H9 (cell line): Measurements from ENCODE around the gene HSD17B7. TPM values are rescaled to one million over a fixed set of nuclear protein-coding genes. Genes with fewer than 3 reads are reported as not detected.

Experiments
- DNase-seq: peaks from one replicate; pipeline ENCODE4 v3.0.0-alpha.2; 2017
- H2AFZ ChIP-seq: one replicate; pipeline ENCODE4 v1.6.1; 2013; ENCODE audit warnings: mild to moderate bottlenecking, low read length, control low read depth, moderate library complexity
- H2AK5ac ChIP-seq: 2 replicates; pipeline ENCODE4 v1.6.1; 2013; ENCODE audit warnings: low read length, control low read depth, mixed read lengths; ENCODE audit not compliant: insufficient read length
- H2BK120ac ChIP-seq: one replicate; pipeline ENCODE4 v1.6.1; 2013; ENCODE audit warnings: low read depth, mild to moderate bottlenecking, low read length, control low read depth, inconsistent platforms; ENCODE audit not compliant: poor library complexity, severe bottlenecking
- H2BK12ac ChIP-seq: 2 replicates; pipeline ENCODE4 v1.6.1; 2013; ENCODE audit warnings: low read length, control low read depth, mixed read lengths, low read depth; ENCODE audit not compliant: insufficient read length
- H2BK15ac ChIP-seq: 2 replicates; pipeline ENCODE4 v1.6.1; 2013; ENCODE audit warnings: low read depth, low read length, control low read depth
- H2BK20ac ChIP-seq: one replicate; pipeline ENCODE4 v1.6.1; 2013; ENCODE audit warnings: low read depth, mild to moderate bottlenecking, low read length, control low read depth, inconsistent platforms; ENCODE audit not compliant: poor library complexity, severe bottlenecking
- H2BK5ac ChIP-seq: 2 replicates; pipeline ENCODE4 v1.6.1; 2013; ENCODE audit warnings: low read length, control low read depth, mixed read lengths; ENCODE audit not compliant: insufficient read length
- H3K14ac ChIP-seq: 2 replicates; pipeline ENCODE4 v1.6.1; 2013; ENCODE audit warnings: low read length, control low read depth; ENCODE audit not compliant: insufficient read depth
- H3K18ac ChIP-seq: 2 replicates; pipeline ENCODE4 v1.6.1; 2013; ENCODE audit warnings: low read depth, mild to moderate bottlenecking, mixed read lengths, low read length, control low read depth; ENCODE audit not compliant: insufficient read length
- H3K23ac ChIP-seq: 2 replicates; pipeline ENCODE4 v1.6.1; 2013; ENCODE audit warnings: low read length, control low read depth, mixed read lengths, low read depth; ENCODE audit not compliant: insufficient read length
- H3K23me2 ChIP-seq: 2 replicates; pipeline ENCODE4 v1.6.1; 2013; ENCODE audit warnings: low read depth, mild to moderate bottlenecking, mixed read lengths, low read length, control low read depth; ENCODE audit not compliant: insufficient read length, poor library complexity, severe bottlenecking
- H3K27ac ChIP-seq: 2 replicates; pipeline ENCODE4 v1.5.1; 2013; ENCODE audit warnings: low read length, control low read depth, mixed read lengths, low read depth; ENCODE audit not compliant: insufficient read length
- H3K27me3 ChIP-seq: 2 replicates; pipeline ENCODE4 v1.6.1; 2013; ENCODE audit warnings: low read length, control low read depth, inconsistent platforms; ENCODE audit not compliant: insufficient read depth
- H3K4ac ChIP-seq: 2 replicates; pipeline ENCODE4 v1.6.1; 2013; ENCODE audit warnings: low read depth, mild to moderate bottlenecking, control low read depth, inconsistent platforms, low read length, moderate library complexity
- H3K4me1 ChIP-seq: 2 replicates; pipeline ENCODE4 v1.6.1; 2013; ENCODE audit warnings: low read length, control low read depth, inconsistent platforms; ENCODE audit not compliant: insufficient read depth
- H3K4me2 ChIP-seq: 2 replicates; pipeline ENCODE4 v1.6.1; 2013; ENCODE audit warnings: low read length, control low read depth, mixed read lengths; ENCODE audit not compliant: insufficient read length, insufficient read depth
- H3K56ac ChIP-seq: 2 replicates; pipeline ENCODE4 v1.6.1; 2013; ENCODE audit warnings: low read depth, mild to moderate bottlenecking, mixed read lengths, low read length, control low read depth; ENCODE audit not compliant: insufficient read length
- H3K79me1 ChIP-seq: 2 replicates; pipeline ENCODE4 v1.6.1; 2013; ENCODE audit warnings: low read depth, mild to moderate bottlenecking, moderate library complexity, low read length, control low read depth, inconsistent platforms; ENCODE audit not compliant: insufficient read depth, poor library complexity, severe bottlenecking
- H3K79me2 ChIP-seq: 2 replicates; pipeline ENCODE4 v1.6.1; 2013; ENCODE audit warnings: low read length, control low read depth, inconsistent platforms; ENCODE audit not compliant: insufficient read depth
- H3K9ac ChIP-seq: 2 replicates; pipeline ENCODE4 v1.6.1; 2013; ENCODE audit warnings: low read length, control low read depth, mixed read lengths; ENCODE audit not compliant: insufficient read length; ENCODE audit errors: extremely low read depth
- H3K9me3 ChIP-seq: one replicate; pipeline ENCODE4 v1.6.1; 2013; ENCODE audit warnings: low read depth, low read length, inconsistent platforms; ENCODE audit not compliant: control insufficient read depth
- H3T11ph ChIP-seq: one replicate; pipeline ENCODE4 v1.6.1; 2013; ENCODE audit warnings: mild to moderate bottlenecking, low read length, control low read depth, inconsistent platforms
- H4K20me1 ChIP-seq: one replicate; pipeline ENCODE4 v1.6.1; 2013; ENCODE audit not compliant: control insufficient read depth, insufficient read length, insufficient read depth
- H4K5ac ChIP-seq: 2 replicates; pipeline ENCODE4 v1.6.1; 2013; ENCODE audit warnings: low read depth, mild to moderate bottlenecking, mixed read lengths, low read length, control low read depth; ENCODE audit not compliant: insufficient read length
- H4K8ac ChIP-seq: replicated peaks from 2 replicates; pipeline ENCODE4 v1.6.1; 2013; ENCODE audit warnings: low read length, control low read depth, mixed read lengths, low read depth; ENCODE audit not compliant: insufficient read length
- H4K91ac ChIP-seq: 2 replicates; pipeline ENCODE4 v1.6.1; 2013; ENCODE audit warnings: low read depth, mild to moderate bottlenecking, moderate library complexity, mixed read lengths, low read length, control low read depth; ENCODE audit not compliant: insufficient read length
- H3K27ac Mint-ChIP-seq, 3 experiments: 2 replicates in 2 of 3; 3 replicates in 1 of 3; pipeline ENCODE4 v1.8.0; 2020 to 2021; ENCODE audit warnings: mixed read lengths in 3 of 3, mild to moderate bottlenecking in 1 of 3, moderate library complexity in 1 of 3
- H3K27me3 Mint-ChIP-seq: 2 replicates; pipeline ENCODE4 v1.8.0; 2021; ENCODE audit warnings: low read depth, mild to moderate bottlenecking, moderate library complexity, mixed read lengths
- H3K36me3 Mint-ChIP-seq, 3 experiments: 2 replicates in 2 of 3; 3 replicates in 1 of 3; pipeline ENCODE4 v1.8.0; 2020 to 2021; ENCODE audit warnings: low read depth in 3 of 3, mixed read lengths in 3 of 3; ENCODE audit not compliant: insufficient read depth in 1 of 3
- H3K4me1 Mint-ChIP-seq, 2 experiments: 2 replicates each; pipeline ENCODE4 v1.8.0; 2020; ENCODE audit warnings: mixed read lengths in 2 of 2
- H3K4me3 Mint-ChIP-seq, 2 experiments: 2 replicates in 1 of 2; 3 replicates in 1 of 2; pipeline ENCODE4 v1.8.0; 2020 to 2021; ENCODE audit warnings: mild to moderate bottlenecking in 2 of 2, mixed read lengths in 2 of 2, moderate library complexity in 1 of 2
- H3K9me3 Mint-ChIP-seq, 2 experiments: 2 replicates in 1 of 2; 3 replicates in 1 of 2; pipeline ENCODE4 v1.8.0; 2020; ENCODE audit warnings: mild to moderate bottlenecking in 2 of 2, mixed read lengths in 2 of 2, moderate library complexity in 1 of 2
- CTCF ChIP-seq: fragments of 200-600 bp; sonication (generic); conservative IDR thresholded peaks from 3 replicates; pipeline ENCODE4 v1.8.0; 2021; ENCODE audit warnings: antibody characterized with exemption, mild to moderate bottlenecking
- WGBS: extraction: QIAGEN DNeasy Blood & Tissue Kit; methylation state at CpG from one replicate; pipeline ENCODE4 v1.1.7; 2013; ENCODE audit warnings: missing lambda C conversion rate, low lambda C conversion rate, mixed read lengths; ENCODE audit not compliant: insufficient read length; ENCODE audit errors: extremely low coverage; 5-methylcytosine and 5-hydroxymethylcytosine counted together
- total RNA-seq: library from RNA; stranded (reverse); gene quantifications from 2 replicates; pipeline ENCODE4 v1.2.1, GENCODE V29; 2021

HSD17B7 gene
- total RNA-seq, 1 experiment from 2014 or later = 26.2 TPM

- Mint-ChIP-seq H3K4me3 (no peak overlapping the region), H3K36me3 (no peaks in the 10 kb centered on the region), H3K27ac (no peak overlapping the region), H3K4me1 (0 out of 4 replicates have a peak, but pooled peaks cover 0 to 4% of the 10 kb centered on the region in 2 experiments), H3K27me3 (no peaks in the 10 kb centered on the region), H3K9me3 (peaks cover 2 to 7% of the 10 kb centered on the region in 2 experiments; a peak in 3 of 5 replicates)
- Histone ChIP-seq H3K9ac (no peak overlapping the region), H3K27me3 (no peaks in the 10 kb centered on the region), H3K4me2 (no peak overlapping the region), H3K56ac (no peak overlapping the region), H4K5ac (no peak overlapping the region), H2AFZ (no peak overlapping the region), H3K79me1 (no peaks in the 10 kb centered on the region), H3K14ac (no peak overlapping the region), H3K23me2 (no peaks in the 10 kb centered on the region), H4K8ac (no peak overlapping the region), H4K20me1 (no peaks in the 10 kb centered on the region), H2AK5ac (no peak overlapping the region), H3K4me1 (no peaks in the 10 kb centered on the region), H2BK15ac (no peak overlapping the region), H3K27ac (no peak overlapping the region), H3K4ac (no peak overlapping the region), H2BK12ac (no peak overlapping the region), H3K18ac (no peak overlapping the region), H3T11ph (no peak overlapping the region), H4K91ac (no peak overlapping the region), H3K9me3 (no peaks in the 10 kb centered on the region), H3K23ac (no peak overlapping the region), H3K79me2 (no peaks in the 10 kb centered on the region), H2BK5ac (no peak overlapping the region), H2BK120ac (no peak overlapping the region), H2BK20ac (no peak overlapping the region)
- TF ChIP-seq CTCF = no peak; the same call in 2 of the 3 replicates
- WGBS = no CpG with 5 or more reads among the region's 1 CpG
- no peak for DNase-seq
Measured at GRCh38 chr1:162753001-162753658, 37.4 kb upstream of the HSD17B7 start.
